GM12891 (cell line): ENCODE measurements around the gene STON2.

ENCODE experiments used
- DNase-seq: peaks from one replicate; pipeline ENCODE4 v3.0.0; 2011; ENCODE audit warnings: low spot score; ENCODE audit not compliant: insufficient read length
- FAIRE-seq: peaks from 2 replicates; lab custom pipeline; 2011; peaks lifted over from hg19 to GRCh38; lab: Jason Lieb, UNC
- PAX5 ChIP-seq: IDR thresholded peaks from 2 replicates; pipeline ENCODE4 v1.6.1; 2011; ENCODE audit warnings: low read length, moderate library complexity, mild to moderate bottlenecking; ENCODE audit not compliant: insufficient read depth, severe bottlenecking
- POLR2A ChIP-seq: IDR thresholded peaks from 2 replicates; pipeline ENCODE4 v1.6.1; 2011; ENCODE audit warnings: low read depth, low read length, control low read depth
- POLR2AphosphoS5 ChIP-seq: IDR thresholded peaks from 2 replicates; pipeline ENCODE4 v1.6.1; 2011; ENCODE audit warnings: low read depth, low read length, control low read depth
- POU2F2 ChIP-seq: IDR thresholded peaks from 2 replicates; pipeline ENCODE4 v1.6.1; 2011; ENCODE audit warnings: low read depth, mild to moderate bottlenecking, control low read depth, low read length, moderate library complexity
- SPI1 ChIP-seq: IDR thresholded peaks from 2 replicates; pipeline ENCODE4 v1.6.1; 2011; ENCODE audit warnings: low read depth, low read length, control low read depth
- TAF1 ChIP-seq: IDR thresholded peaks from 2 replicates; pipeline ENCODE4 v1.6.1; 2011; ENCODE audit warnings: low read depth, low read length, control low read depth

Gene STON2

GRCh38 chr14:81277096-81277495 lies 123.0 kb downstream of the STON2 start:
- FAIRE-seq (no peak), DNase-seq (no peak)
- TF ChIP-seq POLR2AphosphoS5 (no peak), POU2F2 (no peak), TAF1 (no peak), PAX5 (no peak), SPI1 (no peak), POLR2A (no peak)

- TF ChIP-seq PAX5, result no peak
- TF ChIP-seq SPI1, result peak; percentile 37
- no peak for TF ChIP-seq POU2F2
- no peak for TF ChIP-seq POLR2AphosphoS5
- no peak for FAIRE-seq
- DNase-seq, result no peak
Observed at GRCh38 chr14:81276073-81277069, 123.8 kb downstream of the STON2 start.

- no peak for TF ChIP-seq SPI1
- TF ChIP-seq TAF1, result no peak
- no peak for TF ChIP-seq POU2F2
- TF ChIP-seq POLR2A, result no peak
- no peak for TF ChIP-seq POLR2AphosphoS5
- TF ChIP-seq PAX5, result no peak
- DNase-seq (no peak), FAIRE-seq (no peak)
Observed at GRCh38 chr14:81275305-81276072, 124.6 kb downstream of the STON2 start.

GRCh38 chr14:81273961-81274575 lies 126.1 kb downstream of the STON2 start:
- TF ChIP-seq POLR2A, result no peak
- TF ChIP-seq POU2F2, result no peak
- no peak for TF ChIP-seq SPI1
- no peak for TF ChIP-seq POLR2AphosphoS5
- TF ChIP-seq TAF1, result no peak
- no peak for TF ChIP-seq PAX5
- no peak for FAIRE-seq
- no peak for DNase-seq

- FAIRE-seq (no peak), DNase-seq (no peak)
- no peak for TF ChIP-seq PAX5
- no peak for TF ChIP-seq POLR2A
- no peak for TF ChIP-seq SPI1
- no peak for TF ChIP-seq TAF1
- TF ChIP-seq POLR2AphosphoS5, result no peak
- no peak for TF ChIP-seq POU2F2
Observed at GRCh38 chr14:81273521-81273920, 126.6 kb downstream of the STON2 start.

- no peak for DNase-seq
- FAIRE-seq, result no peak
- TF ChIP-seq POLR2A (no peak), POU2F2 (no peak), SPI1 (no peak), TAF1 (no peak), PAX5 (no peak), POLR2AphosphoS5 (no peak)
Observed at GRCh38 chr14:81272317-81272716, 127.8 kb downstream of the STON2 start.

GRCh38 chr14:81269979-81270375 lies 130.1 kb downstream of the STON2 start:
- no peak for FAIRE-seq
- no peak for DNase-seq
- no peak for TF ChIP-seq POLR2A
- no peak for TF ChIP-seq POU2F2
- TF ChIP-seq PAX5, result no peak
- TF ChIP-seq TAF1, result no peak
- no peak for TF ChIP-seq SPI1
- no peak for TF ChIP-seq POLR2AphosphoS5

- DNase-seq, result peak; percentile 32
- FAIRE-seq, result peak; percentile 41
- TF ChIP-seq POU2F2, result no peak
- no peak for TF ChIP-seq TAF1
- TF ChIP-seq PAX5, result no peak
- TF ChIP-seq POLR2A, result no peak
Observed at GRCh38 chr14:81269100-81269978, 130.8 kb downstream of the STON2 start.
